BE2C (cell line): ENCODE data around the gene BBS1.

Source experiments
- DNase-seq: peaks from one replicate; pipeline ENCODE4 v3.0.0-alpha.2; 2020
- H3K27me3 ChIP-seq: fragments of 250-450 bp; sonication (Bioruptor Pico); 2 replicates; pipeline ENCODE4 v1.5.1; 2020; ENCODE audit warnings: mild to moderate bottlenecking
- H3K36me3 ChIP-seq: fragments of 250-450 bp; sonication (Bioruptor Pico); 2 replicates; pipeline ENCODE4 v1.5.1; 2020; ENCODE audit warnings: mild to moderate bottlenecking
- H3K4me1 ChIP-seq: fragments of 250-450 bp; sonication (Bioruptor Pico); 2 replicates; pipeline ENCODE4 v1.5.1; 2020
- H3K4me3 ChIP-seq: 2 replicates; pipeline ENCODE4 v1.5.1; 2011; ENCODE audit warnings: low read depth, low read length
- H3K9me3 ChIP-seq: fragments of 250-450 bp; sonication (Bioruptor Pico); 2 replicates; pipeline ENCODE4 v1.5.1; 2020
- CTCF ChIP-seq: IDR thresholded peaks from 2 replicates; pipeline ENCODE4 v1.5.1; 2012; ENCODE audit warnings: mild to moderate bottlenecking, low read depth, low read length

The BBS1 gene

GRCh38 chr11:66567787-66568123 is 57.3 kb downstream of the BBS1 start:
- H3K27me3 ChIP-seq = no peaks in the 10 kb centered on the region
- peak overlapping the region; percentile 51 for H3K4me3 ChIP-seq
- no peaks in the 10 kb centered on the region for H3K9me3 ChIP-seq
- no peak for DNase-seq
- H3K4me1 ChIP-seq = no peaks in the 10 kb centered on the region
- no peak for TF ChIP-seq CTCF
- no peaks in the 10 kb centered on the region for H3K36me3 ChIP-seq

- TF ChIP-seq CTCF = no peak
- Histone ChIP-seq H3K9me3 (no peaks in the 10 kb centered on the region), H3K36me3 (no peaks in the 10 kb centered on the region), H3K27me3 (no peaks in the 10 kb centered on the region), H3K4me3 (peak within 1 kb of the TSS; percentile 51), H3K4me1 (no peaks in the 10 kb centered on the region)
- DNase-seq = peak; percentile 92
These were observed 57.9 kb downstream of the BBS1 start, which contains the start of gene CTSF for GRCh38 chr11:66568124-66568916. Gene CTSF (minus strand): TSS chr11:66568606. CDS start chr11:66568486, 120 bp downstream.

GRCh38 chr11:66569076-66569475 is 58.6 kb downstream of the BBS1 start:
- Histone ChIP-seq H3K27me3 (no peaks in the 10 kb centered on the region), H3K36me3 (no peaks in the 10 kb centered on the region), H3K4me3 (no peak overlapping the region), H3K4me1 (no peaks in the 10 kb centered on the region), H3K9me3 (no peaks in the 10 kb centered on the region)
- TF ChIP-seq CTCF = no peak
- no peak for DNase-seq

GRCh38 chr11:66570079-66570849 is 59.8 kb downstream of the BBS1 start:
- no peak for DNase-seq
- Histone ChIP-seq H3K36me3 (no peaks in the 10 kb centered on the region), H3K27me3 (peaks cover 5% of the 10 kb centered on the region), H3K4me1 (no peaks in the 10 kb centered on the region), H3K9me3 (no peaks in the 10 kb centered on the region), H3K4me3 (no peak overlapping the region)
- no peak for TF ChIP-seq CTCF

GRCh38 chr11:66570850-66571180 is 60.4 kb downstream of the BBS1 start:
- Histone ChIP-seq H3K27me3 (peaks cover 5% of the 10 kb centered on the region), H3K9me3 (no peaks in the 10 kb centered on the region), H3K4me1 (no peaks in the 10 kb centered on the region), H3K36me3 (no peaks in the 10 kb centered on the region), H3K4me3 (no peak overlapping the region)
- TF ChIP-seq CTCF = no peak
- DNase-seq = no peak

- Histone ChIP-seq H3K9me3 (no peaks in the 10 kb centered on the region), H3K4me1 (no peaks in the 10 kb centered on the region), H3K27me3 (peaks cover 5% of the 10 kb centered on the region), H3K36me3 (no peaks in the 10 kb centered on the region), H3K4me3 (no peak overlapping the region)
- TF ChIP-seq CTCF = peak; percentile 90
- DNase-seq = peak; percentile 84
These were observed 68.7 kb downstream of the BBS1 start for GRCh38 chr11:66579017-66579606.
